ENCODE results near the gene PLA2G15.

DNA sequence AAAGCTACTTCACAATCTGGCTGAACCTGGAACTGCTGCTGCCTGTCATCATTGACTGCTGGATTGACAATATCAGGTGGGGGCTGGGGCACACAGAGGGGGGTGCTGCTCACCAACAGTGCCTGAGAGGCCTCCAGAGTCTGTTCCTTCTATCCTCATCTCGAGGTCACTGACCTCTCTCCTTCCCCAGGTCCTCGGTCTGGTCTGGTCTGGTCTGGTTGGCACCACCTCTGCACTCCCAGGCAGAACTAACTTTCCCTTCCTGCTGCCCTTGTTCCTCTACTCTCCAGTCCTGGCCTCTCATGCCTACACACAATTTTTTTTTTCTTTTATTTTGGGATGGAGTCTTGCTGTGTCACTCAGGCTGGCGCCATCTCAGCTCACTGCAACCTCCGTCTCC, 4.2 kb downstream of the PLA2G15 start:
- TF ChIP-seq, protein P1, sequence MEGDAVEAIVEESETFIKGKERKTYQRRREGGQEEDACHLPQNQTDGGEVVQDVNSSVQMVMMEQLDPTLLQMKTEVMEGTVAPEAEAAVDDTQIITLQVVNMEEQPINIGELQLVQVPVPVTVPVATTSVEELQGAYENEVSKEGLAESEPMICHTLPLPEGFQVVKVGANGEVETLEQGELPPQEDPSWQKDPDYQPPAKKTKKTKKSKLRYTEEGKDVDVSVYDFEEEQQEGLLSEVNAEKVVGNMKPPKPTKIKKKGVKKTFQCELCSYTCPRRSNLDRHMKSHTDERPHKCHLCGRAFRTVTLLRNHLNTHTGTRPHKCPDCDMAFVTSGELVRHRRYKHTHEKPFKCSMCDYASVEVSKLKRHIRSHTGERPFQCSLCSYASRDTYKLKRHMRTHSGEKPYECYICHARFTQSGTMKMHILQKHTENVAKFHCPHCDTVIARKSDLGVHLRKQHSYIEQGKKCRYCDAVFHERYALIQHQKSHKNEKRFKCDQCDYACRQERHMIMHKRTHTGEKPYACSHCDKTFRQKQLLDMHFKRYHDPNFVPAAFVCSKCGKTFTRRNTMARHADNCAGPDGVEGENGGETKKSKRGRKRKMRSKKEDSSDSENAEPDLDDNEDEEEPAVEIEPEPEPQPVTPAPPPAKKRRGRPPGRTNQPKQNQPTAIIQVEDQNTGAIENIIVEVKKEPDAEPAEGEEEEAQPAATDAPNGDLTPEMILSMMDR (tag by site-specific recombination; IDR thresholded peaks at IDR 0.05) = no peak
- TF ChIP-seq RBAK (tag by site-specific recombination; IDR thresholded peaks at IDR 0.05) (no peak), ZNF791 (tag by site-specific recombination; IDR thresholded peaks at IDR 0.05) (no peak), ZNF776 (tag by site-specific recombination; IDR thresholded peaks at IDR 0.05; ENCODE audit: borderline replicate concordance) (no peak), ZNF221 (tag by site-specific recombination; IDR thresholded peaks at IDR 0.05; ENCODE audit: borderline replicate concordance) (no peak), ZNF560 (tag by site-specific recombination; IDR thresholded peaks at IDR 0.05; ENCODE audit: borderline replicate concordance) (no peak), ZNF366 (tag by site-specific recombination; conservative IDR thresholded peaks at IDR 0.05) (no peak)
- TF ChIP-seq, protein P2, sequence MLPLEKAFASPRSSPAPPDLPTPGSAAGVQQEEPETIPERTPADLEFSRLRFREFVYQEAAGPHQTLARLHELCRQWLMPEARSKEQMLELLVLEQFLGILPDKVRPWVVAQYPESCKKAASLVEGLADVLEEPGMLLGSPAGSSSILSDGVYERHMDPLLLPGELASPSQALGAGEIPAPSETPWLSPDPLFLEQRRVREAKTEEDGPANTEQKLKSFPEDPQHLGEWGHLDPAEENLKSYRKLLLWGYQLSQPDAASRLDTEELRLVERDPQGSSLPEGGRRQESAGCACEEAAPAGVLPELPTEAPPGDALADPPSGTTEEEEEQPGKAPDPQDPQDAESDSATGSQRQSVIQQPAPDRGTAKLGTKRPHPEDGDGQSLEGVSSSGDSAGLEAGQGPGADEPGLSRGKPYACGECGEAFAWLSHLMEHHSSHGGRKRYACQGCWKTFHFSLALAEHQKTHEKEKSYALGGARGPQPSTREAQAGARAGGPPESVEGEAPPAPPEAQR (tag by site-specific recombination; IDR thresholded peaks at IDR 0.05) = no peak
- TF ChIP-seq, protein P3, sequence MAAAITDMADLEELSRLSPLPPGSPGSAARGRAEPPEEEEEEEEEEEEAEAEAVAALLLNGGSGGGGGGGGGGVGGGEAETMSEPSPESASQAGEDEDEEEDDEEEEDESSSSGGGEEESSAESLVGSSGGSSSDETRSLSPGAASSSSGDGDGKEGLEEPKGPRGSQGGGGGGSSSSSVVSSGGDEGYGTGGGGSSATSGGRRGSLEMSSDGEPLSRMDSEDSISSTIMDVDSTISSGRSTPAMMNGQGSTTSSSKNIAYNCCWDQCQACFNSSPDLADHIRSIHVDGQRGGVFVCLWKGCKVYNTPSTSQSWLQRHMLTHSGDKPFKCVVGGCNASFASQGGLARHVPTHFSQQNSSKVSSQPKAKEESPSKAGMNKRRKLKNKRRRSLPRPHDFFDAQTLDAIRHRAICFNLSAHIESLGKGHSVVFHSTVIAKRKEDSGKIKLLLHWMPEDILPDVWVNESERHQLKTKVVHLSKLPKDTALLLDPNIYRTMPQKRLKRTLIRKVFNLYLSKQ (tag by site-specific recombination; IDR thresholded peaks at IDR 0.05; ENCODE audit: borderline replicate concordance) = no peak

All from HEK293 (cell line).